ENCODE measurements around the gene ALDH18A1. TPM values are rescaled to one million over a fixed set of nuclear protein-coding genes. Genes with fewer than 3 reads are reported as not detected.

The ALDH18A1 gene
- total and polyA plus RNA-seq, 2 of the 8 experiments (the other 6 are each of a cell fraction or from before 2014, with no cell fraction given): 59.6 to 128 TPM

- H4K8ac ChIP-seq (ENCODE audit: extremely low read depth, insufficient read depth, low read length): no peak overlapping the region
- peaks cover 33 to 66% (median 54%) of the 10 kb centered on the region in 4 experiments for H3K36me3 ChIP-seq (ENCODE audit: control insufficient read depth in 2 of 4, insufficient read depth in 4 of 4, low read length in 3 of 4)
- no peak overlapping the region for H3K9ac ChIP-seq (replicated peaks in 1 of 4; ENCODE audit: extremely low read depth in 1 of 4, low read depth in 3 of 4, low read length in 3 of 4)
- FAIRE-seq (no peak), DNase-seq (ENCODE audit: low read depth in 1 of 2, low spot score in 2 of 2) (no peak)
- H3K14ac ChIP-seq (ENCODE audit: insufficient read length): no peak overlapping the region
- no peak overlapping the region for H2AK5ac ChIP-seq (ENCODE audit: low read depth, low read length)
- H3K23ac ChIP-seq (ENCODE audit: insufficient read length): no peak overlapping the region
- H4K91ac ChIP-seq (replicated peaks; ENCODE audit: insufficient read length, low read length): no peak overlapping the region
- H2BK15ac ChIP-seq (ENCODE audit: low read length): no peak overlapping the region
- H3K79me1 ChIP-seq (ENCODE audit: low read depth, low read length): no peaks in the 10 kb centered on the region
- no peak overlapping the region for H4K5ac ChIP-seq (ENCODE audit: insufficient read length, low read depth, low read length)
- no peak for TF ChIP-seq SAP30 (IDR thresholded peaks at IDR 0.05; ENCODE audit: insufficient read depth, insufficient replicate concordance, low read length)
- no peak for TF ChIP-seq GABPA (IDR thresholded peaks at IDR 0.05; ENCODE audit: borderline replicate concordance, insufficient read depth, low read length)
- no peak for TF ChIP-seq TAF7 (optimal IDR thresholded peaks at IDR 0.05; ENCODE audit: borderline replicate concordance, low read depth, low read length)
- TF ChIP-seq YY1 (IDR thresholded peaks at IDR 0.05; ENCODE audit: low read depth, low read length): no peak
- no peak for TF ChIP-seq GTF2F1 (IDR thresholded peaks at IDR 0.05; ENCODE audit: borderline replicate concordance, low read depth, low read length)
- no peak for TF ChIP-seq SP4 (IDR thresholded peaks at IDR 0.05; ENCODE audit: low read length)
- H3K27ac ChIP-seq (ENCODE audit: low read depth, low read length): no peak overlapping the region
- no peaks in the 10 kb centered on the region for H3K79me2 ChIP-seq (ENCODE audit: control insufficient read depth in 1 of 2, insufficient read depth in 2 of 2, low read length in 2 of 2)
- no peaks in the 10 kb centered on the region for H3K23me2 ChIP-seq (ENCODE audit: low read depth, low read length)
- H3K4ac ChIP-seq (replicated peaks; ENCODE audit: insufficient read length, low read depth, low read length): no peak overlapping the region
- H3K18ac ChIP-seq (ENCODE audit: extremely low read depth, low read length): no peak overlapping the region
- no peak overlapping the region for H2AFZ ChIP-seq (ENCODE audit: low read length)
- ChIA-PET POLR2A (ENCODE audit: partially characterized antibody) (interaction anchor here (1.2 kb wide), 1 partner anchor 11 kb away, joined by 3 read pairs; no protein-coding TSS in a partner anchor), CTCF (ENCODE audit: partially characterized antibody) (interaction anchor here (0.6 to 1.7 kb wide), 5 partner anchors 11 to 243 kb away, joined by 3 to 4 read pairs (median 3); no protein-coding TSS in a partner anchor)
- no peak overlapping the region for H2BK12ac ChIP-seq (ENCODE audit: low read depth, low read length)
- no peaks in the 10 kb centered on the region for H3K4me1 ChIP-seq (replicated peaks in 1 of 4; ENCODE audit: control insufficient read depth in 3 of 4, insufficient read depth in 4 of 4, low read length in 3 of 4)
- H3K9me3 ChIP-seq (ENCODE audit: insufficient read depth in 2 of 2, low read depth in 1 of 2, low read length in 1 of 2): no peaks in the 10 kb centered on the region; a peak in 1 of 4 replicates
- H2BK20ac ChIP-seq (ENCODE audit: low read length): no peak overlapping the region
- H3K27me3 ChIP-seq (replicated peaks in 1 of 4; ENCODE audit: control insufficient read depth in 3 of 4, extremely low read depth in 1 of 4, insufficient read depth in 3 of 4, low read length in 3 of 4): no peaks in the 10 kb centered on the region
- H3K56ac ChIP-seq (replicated peaks; ENCODE audit: insufficient read length, low read depth, low read length): no peak overlapping the region
- no peak overlapping the region for H2BK5ac ChIP-seq (ENCODE audit: low read depth, low read length)
- whole genome bisulfite sequencing, 2 experiments (ENCODE audit: extremely low coverage in 1 of 2, insufficient coverage in 1 of 2, insufficient read length in 1 of 2, insufficient replicate concordance in 2 of 2, low coverage in 1 of 2, low lambda C conversion rate in 2 of 2, missing lambda C conversion rate in 1 of 2): 89% methylated on average over 4 of the region's 4 CpGs; no CpG with 5 or more reads in 1 of the 2 experiments
- H3K4me2 ChIP-seq (ENCODE audit: insufficient read depth in 1 of 2, low read depth in 2 of 2, low read length in 2 of 2): no peak overlapping the region
- no peak overlapping the region for H2BK120ac ChIP-seq (replicated peaks; ENCODE audit: low read depth, low read length)
- peaks cover 0 to 2% of the 10 kb centered on the region in 2 experiments for H4K20me1 ChIP-seq (replicated peaks in 1 of 2; ENCODE audit: control insufficient read depth in 1 of 2, insufficient read depth in 2 of 2, low read length in 2 of 2)
- H3K4me3 ChIP-seq (ENCODE audit: extremely low read depth in 1 of 4, insufficient read depth in 2 of 4, low read depth in 3 of 4, low read length in 4 of 4): no peak overlapping the region
Measured at GRCh38 chr10:95616446-95616845, 40.1 kb downstream of the ALDH18A1 start.

Measured in H1 (cell line).